Mesothelial cell of epicardium (in vitro differentiated cells): ENCODE data around the gene CELA2B. TPM values are rescaled to one million over a fixed set of nuclear protein-coding genes. Genes with fewer than 3 reads are reported as not detected.
"Not testable (repeated sequence)": the region's sequence is repeated elsewhere in the genome, so short reads cannot be mapped to it uniquely, and the experiment has no call there.

Experiments
- DNase-seq, 2 experiments: peaks; one replicate each; pipeline ENCODE4 v3.0.0; 2021; ENCODE audit warnings: low spot score in 2 of 2; ENCODE audit not compliant: unreplicated experiment in 2 of 2
- H3K27ac Mint-ChIP-seq: 2 replicates; pipeline ENCODE4 v1.8.0; 2021; ENCODE audit warnings: mixed read lengths
- H3K27me3 Mint-ChIP-seq: 2 replicates; pipeline ENCODE4 v1.8.0; 2021; ENCODE audit warnings: low read depth, mixed read lengths
- H3K36me3 Mint-ChIP-seq: 2 replicates; pipeline ENCODE4 v1.8.0; 2021; ENCODE audit warnings: mixed read lengths
- H3K4me1 Mint-ChIP-seq: 2 replicates; pipeline ENCODE4 v1.8.0; 2021; ENCODE audit warnings: mixed read lengths
- H3K4me3 Mint-ChIP-seq: 2 replicates; pipeline ENCODE4 v1.8.0; 2021; ENCODE audit warnings: mild to moderate bottlenecking, moderate library complexity, mixed read lengths
- H3K9me3 Mint-ChIP-seq: 2 replicates; pipeline ENCODE4 v1.8.0; 2021; ENCODE audit warnings: mixed read lengths
- CTCF ChIP-seq: fragments of 200-600 bp; sonication (generic); IDR thresholded peaks from one replicate; pipeline ENCODE4 v1.5.0; 2021; ENCODE audit warnings: antibody characterized with exemption; ENCODE audit not compliant: unreplicated experiment
- total RNA-seq: library from RNA; stranded (reverse); gene quantifications from 3 replicates; pipeline ENCODE4 v1.2.1, GENCODE V29; 2021

The CELA2B gene
- not detected in 3 replicates for total RNA-seq

GRCh38 chr1:15475752-15476314 is at the start of gene CELA2B:
CELA2B (plus strand) TSS chr1:15476104; CDS start chr1:15476126, 22 bp downstream.
- TF ChIP-seq CTCF: no peak
- Mint-ChIP-seq H3K4me1 (peaks cover 6% of the 10 kb centered on the region), H3K36me3 (no peaks in the 10 kb centered on the region), H3K4me3 (no peak within 1 kb of the TSS), H3K27me3 (peaks cover 3% of the 10 kb centered on the region), H3K9me3 (peaks cover 6% of the 10 kb centered on the region), H3K27ac (no peak within 1 kb of the TSS)
- no peak for DNase-seq

DNA sequence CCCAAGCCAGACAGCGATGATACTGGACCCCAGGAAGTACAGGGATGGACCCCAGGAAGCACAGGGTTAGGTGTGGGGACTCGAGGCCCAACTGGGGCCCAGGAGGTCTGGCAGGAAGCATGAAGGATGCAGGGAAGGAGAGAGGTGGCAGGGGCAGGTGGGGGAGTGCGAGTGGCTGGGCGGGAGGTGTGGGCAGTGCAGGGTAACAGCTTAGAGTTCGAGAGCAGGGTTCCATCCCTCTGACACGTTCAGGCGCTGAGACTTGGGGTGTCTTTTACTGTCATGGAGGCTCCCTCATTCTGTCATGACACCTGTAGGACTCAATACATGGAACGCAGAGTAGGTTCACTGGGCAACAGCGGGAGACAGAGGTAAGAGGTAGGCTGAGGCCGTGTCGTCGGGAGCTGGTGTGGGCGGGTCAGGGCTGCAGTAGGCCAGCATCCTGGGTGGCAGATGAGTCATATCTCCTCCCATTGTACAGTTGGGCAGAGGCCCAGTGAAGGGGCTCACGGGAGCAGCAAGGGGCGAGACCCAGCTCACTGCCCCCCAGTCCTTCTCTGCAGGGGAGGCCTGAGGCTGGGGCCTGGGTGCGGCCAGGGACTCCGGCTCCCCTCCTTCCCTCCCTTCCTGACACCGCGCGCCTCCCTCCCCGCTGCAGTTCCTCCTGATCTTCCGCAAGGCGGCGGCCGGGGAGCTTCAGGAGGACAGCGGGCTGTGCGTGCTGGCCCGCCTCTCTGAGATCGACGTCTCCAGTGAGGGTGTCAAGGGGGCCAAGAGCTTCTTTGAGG is 49.2 kb upstream of the CELA2B start:
- H3K27me3 Mint-ChIP-seq: no peaks in the 10 kb centered on the region
- H3K9me3 Mint-ChIP-seq: no peaks in the 10 kb centered on the region
- TF ChIP-seq CTCF: no peak
- no peak overlapping the region for H3K27ac Mint-ChIP-seq
- DNase-seq: no peak
- H3K36me3 Mint-ChIP-seq: peaks cover 4% of the 10 kb centered on the region
- peaks cover 11% of the 10 kb centered on the region for H3K4me1 Mint-ChIP-seq
- no peak overlapping the region for H3K4me3 Mint-ChIP-seq

DNA sequence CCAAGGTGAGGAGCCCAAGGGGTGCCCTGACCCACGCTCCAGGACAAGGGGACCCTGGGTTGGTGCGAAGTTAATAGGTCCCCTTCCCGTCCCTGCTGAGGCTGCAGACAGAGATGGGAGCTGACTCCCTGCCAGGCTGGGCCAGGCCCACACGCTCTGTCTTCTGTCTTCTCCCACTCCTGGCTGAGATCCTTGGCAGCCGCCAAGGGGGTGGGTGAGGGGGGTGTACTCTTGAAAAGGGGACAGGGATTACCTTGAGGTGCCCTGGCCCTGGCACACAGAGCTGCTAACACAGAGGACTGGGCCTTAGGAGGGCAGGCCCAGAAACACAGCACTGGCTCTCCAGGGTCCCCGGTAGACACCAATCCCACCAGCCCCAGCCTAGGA is 48.6 kb upstream of the CELA2B start:
- H3K36me3 Mint-ChIP-seq: peaks cover 4% of the 10 kb centered on the region
- no peak for DNase-seq
- no peak for TF ChIP-seq CTCF
- H3K27ac Mint-ChIP-seq: no peak overlapping the region
- no peaks in the 10 kb centered on the region for H3K9me3 Mint-ChIP-seq
- H3K27me3 Mint-ChIP-seq: no peaks in the 10 kb centered on the region
- H3K4me1 Mint-ChIP-seq: peaks cover 11% of the 10 kb centered on the region
- no peak overlapping the region for H3K4me3 Mint-ChIP-seq

GRCh38 chr1:15428252-15428651 is 47.7 kb upstream of the CELA2B start:
- H3K9me3 Mint-ChIP-seq, H3K27ac Mint-ChIP-seq, DNase-seq, H3K36me3 Mint-ChIP-seq, H3K4me3 Mint-ChIP-seq, H3K27me3 Mint-ChIP-seq: not testable (repeated sequence)
- H3K4me1 Mint-ChIP-seq: peaks cover 15% of the 10 kb centered on the region

GRCh38 chr1:15428815-15429435 is 47.0 kb upstream of the CELA2B start:
- H3K27ac Mint-ChIP-seq: no peak overlapping the region
- H3K4me1 Mint-ChIP-seq: peaks cover 15% of the 10 kb centered on the region
- H3K36me3 Mint-ChIP-seq: peaks cover 4% of the 10 kb centered on the region
- no peaks in the 10 kb centered on the region for H3K9me3 Mint-ChIP-seq
- H3K4me3 Mint-ChIP-seq: no peak overlapping the region
- no peak for TF ChIP-seq CTCF
- H3K27me3 Mint-ChIP-seq: no peaks in the 10 kb centered on the region
- DNase-seq: no peak

GRCh38 chr1:15429701-15430149 is 46.2 kb upstream of the CELA2B start:
- Mint-ChIP-seq H3K27ac (no peak overlapping the region), H3K36me3 (peaks cover 4% of the 10 kb centered on the region), H3K9me3 (no peaks in the 10 kb centered on the region), H3K4me3 (no peak overlapping the region), H3K27me3 (no peaks in the 10 kb centered on the region), H3K4me1 (peaks cover 15% of the 10 kb centered on the region)
- no peak for TF ChIP-seq CTCF
- DNase-seq: no peak
